Esophagus squamous epithelium (tissue), 5 donors: ENCODE results near the gene INAFM1. TPM values are rescaled to one million over a fixed set of nuclear protein-coding genes. Genes with fewer than 3 reads are reported as not detected.

ENCODE experiments used
- DNase-seq: peaks from one replicate; lab custom pipeline; 2025; lab: John Stamatoyannopoulos, UW
- H3K27ac ChIP-seq, 4 donors: fragments of 200-600 bp; sonication (generic); one replicate each; pipeline ENCODE4 v1.5.1; 2016 to 2019; ENCODE audit warnings: mild to moderate bottlenecking in 1 of 4
- H3K27me3 ChIP-seq, 4 donors: fragments of 200-600 bp; sonication (generic); 1 replicate in 3 of 4; 2 replicates in 1 of 4; pipeline versions ENCODE4 v1.5.1 to v1.6.0; 2017 to 2021; ENCODE audit warnings: antibody characterized with exemption in 1 of 4
- H3K36me3 ChIP-seq, 3 donors: fragments of 200-600 bp; sonication (generic); one replicate each; pipeline ENCODE4 v1.5.1; 2016 to 2019
- H3K4me1 ChIP-seq, 3 donors: fragments of 200-600 bp; sonication (generic); one replicate each; pipeline ENCODE4 v1.5.1; 2017 to 2019
- H3K4me3 ChIP-seq, 4 donors: fragments of 200-600 bp; sonication (generic); 1 replicate in 3 of 4; 2 replicates in 1 of 4; pipeline ENCODE4 v1.5.1; 2016 to 2019; ENCODE audit warnings: mild to moderate bottlenecking in 2 of 4, moderate library complexity in 1 of 4
- H3K9me3 ChIP-seq, 3 donors: fragments of 200-600 bp; sonication (generic); one replicate each; pipeline ENCODE4 v1.5.1; 2016 to 2019
- POLR2A ChIP-seq, 4 donors: fragments of 450-650 bp; IDR thresholded peaks; one replicate each; pipeline ENCODE4 v1.6.1; 2017; ENCODE audit warnings: antibody characterized with exemption in 4 of 4, mild to moderate bottlenecking in 4 of 4, moderate library complexity in 3 of 4
- WGBS, 2 donors: methylation state at CpG; one replicate each; pipeline ENCODE4 v1.1.5; 2018; 5-methylcytosine and 5-hydroxymethylcytosine counted together
- intact Hi-C: fragments of 100-400 bp; cut with DNase I; formaldehyde crosslinking; loops from one replicate; pipeline ENCODE4 v1.15.0; 2022
- total RNA-seq, 4 donors: library from RNA; depleted of rRNA; stranded (reverse); fragments of >200 nt; gene quantifications; one replicate each; pipeline ENCODE4 v1.1.0, GENCODE V29; 2016
- TF ChIP-seq, protein P1 (sequence below), 6 experiments: fragments of 450-650 bp in 4 of 6; fragments of 200-600 bp in 2 of 6; sonication (generic) in 2 of 6; IDR thresholded peaks; one replicate each; pipeline ENCODE4 v1.5.1; 2016 to 2019; ENCODE audit warnings: antibody characterized with exemption in 6 of 6, mild to moderate bottlenecking in 4 of 6, moderate library complexity in 4 of 6
- donor health status: DM: yes; HTN: yes; CAD: no.

The INAFM1 gene
- total RNA-seq, 4 donors from 2014 or later: 1.4 to 8.2 (median 3.5) TPM

DNA sequence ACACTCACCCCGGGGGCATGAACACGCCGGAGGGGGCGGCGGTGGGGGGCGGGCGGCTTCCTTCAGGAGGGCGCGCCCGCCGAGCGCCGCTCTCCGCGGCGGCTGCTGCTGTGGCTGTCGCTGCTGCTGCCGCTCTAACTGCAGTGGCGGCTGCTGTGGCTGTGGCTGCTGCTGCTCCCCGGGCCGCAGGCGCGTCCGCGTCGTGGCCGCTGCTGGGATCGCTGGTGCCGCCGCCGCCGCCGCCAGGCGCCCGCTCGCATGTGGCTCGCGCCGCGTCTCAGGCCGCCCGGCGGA, 43.8 kb upstream of the INAFM1 start, which contains the start of gene BBC3:
Gene BBC3, minus strand, starts transcription at position 279 of the 294 bp plus-strand sequence. CDS start 2,768 bp downstream, outside the sequence.
- TF ChIP-seq POLR2A (IDR thresholded peaks at IDR 0.05): peak in 2 of 4 donors; percentile 62 to 89
- TF ChIP-seq, protein P1, sequence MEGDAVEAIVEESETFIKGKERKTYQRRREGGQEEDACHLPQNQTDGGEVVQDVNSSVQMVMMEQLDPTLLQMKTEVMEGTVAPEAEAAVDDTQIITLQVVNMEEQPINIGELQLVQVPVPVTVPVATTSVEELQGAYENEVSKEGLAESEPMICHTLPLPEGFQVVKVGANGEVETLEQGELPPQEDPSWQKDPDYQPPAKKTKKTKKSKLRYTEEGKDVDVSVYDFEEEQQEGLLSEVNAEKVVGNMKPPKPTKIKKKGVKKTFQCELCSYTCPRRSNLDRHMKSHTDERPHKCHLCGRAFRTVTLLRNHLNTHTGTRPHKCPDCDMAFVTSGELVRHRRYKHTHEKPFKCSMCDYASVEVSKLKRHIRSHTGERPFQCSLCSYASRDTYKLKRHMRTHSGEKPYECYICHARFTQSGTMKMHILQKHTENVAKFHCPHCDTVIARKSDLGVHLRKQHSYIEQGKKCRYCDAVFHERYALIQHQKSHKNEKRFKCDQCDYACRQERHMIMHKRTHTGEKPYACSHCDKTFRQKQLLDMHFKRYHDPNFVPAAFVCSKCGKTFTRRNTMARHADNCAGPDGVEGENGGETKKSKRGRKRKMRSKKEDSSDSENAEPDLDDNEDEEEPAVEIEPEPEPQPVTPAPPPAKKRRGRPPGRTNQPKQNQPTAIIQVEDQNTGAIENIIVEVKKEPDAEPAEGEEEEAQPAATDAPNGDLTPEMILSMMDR (IDR thresholded peaks at IDR 0.05): no peak
- WGBS, 2 donors: 0% methylated on average over 1 of the region's 43 CpGs; no CpG with 5 or more reads in 1 of the 2 donors
- H3K4me3 ChIP-seq: peak within 1 kb of the TSS; percentile 77 to 99 (median 86)
- no peaks in the 10 kb centered on the region for H3K9me3 ChIP-seq
- peak within 1 kb of the TSS; percentile 94 to 100 (median 98) for H3K27ac ChIP-seq
- DNase-seq: no peak
- intact Hi-C loops: no loop called here
- no peaks in the 10 kb centered on the region for H3K36me3 ChIP-seq
- peaks cover 0 to 25% (median 0%) of the 10 kb centered on the region in 4 donors for H3K27me3 ChIP-seq
- peaks cover 39 to 71% (median 46%) of the 10 kb centered on the region in 3 donors for H3K4me1 ChIP-seq

DNA sequence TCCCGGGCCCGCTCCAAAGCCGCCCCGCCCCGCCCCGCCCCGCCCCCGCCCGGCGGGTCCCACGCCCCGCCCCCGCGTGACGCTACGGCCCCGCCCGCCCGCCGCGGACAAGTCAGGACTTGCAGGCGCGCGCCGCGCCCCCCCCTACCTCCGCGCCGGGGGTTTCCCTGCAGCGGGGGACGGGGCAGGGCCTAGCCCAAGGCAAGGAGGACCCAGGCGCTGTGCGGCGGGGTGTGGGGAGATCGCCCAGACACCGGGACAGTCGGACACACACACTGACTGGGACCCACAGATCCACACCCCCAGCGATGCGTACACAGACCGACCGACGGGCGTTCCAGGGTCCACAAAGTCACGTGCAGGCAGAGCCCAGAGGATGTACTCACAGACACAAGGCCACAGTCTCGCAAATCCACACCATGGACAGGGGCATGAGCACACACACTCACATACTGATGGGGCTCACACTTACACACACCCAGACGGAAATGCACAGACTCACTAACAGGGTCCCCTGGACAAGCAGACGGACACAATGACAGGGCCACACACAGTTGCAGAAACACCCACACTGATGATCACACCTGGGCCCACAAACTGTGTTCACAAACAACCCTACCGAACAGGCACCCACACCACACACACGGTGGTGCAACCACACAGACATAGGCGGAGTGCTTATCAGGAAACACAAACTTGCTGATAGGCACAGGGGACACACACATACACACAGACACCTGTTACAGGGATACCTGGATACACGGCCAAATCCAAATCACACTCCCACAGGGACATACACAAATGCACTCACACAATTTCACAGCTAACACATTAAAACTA, 43.2 kb upstream of the INAFM1 start:
- H3K27ac ChIP-seq: peak overlapping the region; percentile 82 to 100 (median 96)
- H3K4me3 ChIP-seq: peak overlapping the region; percentile 77 to 99 (median 86)
- H3K9me3 ChIP-seq: no peaks in the 10 kb centered on the region
- TF ChIP-seq, protein P1 (IDR thresholded peaks at IDR 0.05): no peak
- TF ChIP-seq POLR2A (IDR thresholded peaks at IDR 0.05): no peak
- 18 to 63% methylated on average over 2 to 5 of the region's 51 CpGs for WGBS, 2 donors
- peaks cover 36 to 65% (median 44%) of the 10 kb centered on the region in 3 donors for H3K4me1 ChIP-seq
- intact Hi-C loops: no loop called here
- DNase-seq: peak; percentile 51
- peaks cover 0 to 25% (median 0%) of the 10 kb centered on the region in 4 donors for H3K27me3 ChIP-seq
- H3K36me3 ChIP-seq: no peaks in the 10 kb centered on the region

GRCh38 chr19:47232422-47233211, 42.1 kb upstream of the INAFM1 start:
- WGBS, 2 donors: 22 to 30% methylated on average over 15 to 16 of the region's 16 CpGs
- intact Hi-C loops: no loop called here
- peaks cover 0 to 23% (median 0%) of the 10 kb centered on the region in 4 donors for H3K27me3 ChIP-seq
- DNase-seq: no peak
- no peaks in the 10 kb centered on the region for H3K36me3 ChIP-seq
- TF ChIP-seq POLR2A (IDR thresholded peaks at IDR 0.05): no peak
- H3K27ac ChIP-seq: peak overlapping the region; percentile 82 to 100 (median 96)
- no peaks in the 10 kb centered on the region for H3K9me3 ChIP-seq
- peak overlapping the region in 3 of 4 donors; percentile 4 to 99 (median 15) for H3K4me3 ChIP-seq
- peaks cover 24 to 54% (median 32%) of the 10 kb centered on the region in 3 donors for H3K4me1 ChIP-seq

DNA sequence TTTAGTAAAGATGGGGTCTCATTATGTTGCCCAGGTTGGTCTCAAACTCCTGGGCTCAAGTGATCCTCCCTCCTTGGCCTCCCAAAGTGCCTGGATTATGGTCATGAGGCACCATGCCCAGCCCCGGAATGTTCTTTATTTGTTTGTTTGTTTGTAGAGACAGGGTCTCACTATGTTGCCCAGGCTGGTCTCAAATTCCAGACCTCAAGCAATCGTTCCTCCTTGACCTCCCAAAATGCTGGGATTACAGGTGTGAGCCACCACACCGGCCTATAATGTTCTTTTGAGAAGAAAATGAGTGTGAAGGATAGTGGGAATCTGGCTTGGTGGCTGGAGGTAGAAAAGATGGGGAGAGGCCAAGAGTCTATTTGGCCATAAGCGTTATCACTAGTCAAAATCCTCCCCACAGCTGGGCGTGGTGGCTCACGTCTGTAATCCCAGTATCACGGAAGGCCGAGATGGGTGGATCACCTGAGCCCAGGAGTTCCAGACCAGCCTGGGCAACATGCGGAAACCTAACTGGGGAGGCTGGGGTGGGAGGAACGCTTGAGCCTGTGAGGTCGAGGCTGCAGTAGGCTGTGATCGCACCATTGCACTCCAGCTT, 38.5 kb upstream of the INAFM1 start:
- whole genome bisulfite sequencing, 2 donors: 74 to 82% methylated on average over 7 to 11 of the region's 12 CpGs
- H3K9me3 ChIP-seq: no peaks in the 10 kb centered on the region
- no peak for TF ChIP-seq POLR2A (IDR thresholded peaks at IDR 0.05)
- TF ChIP-seq, protein P1 (IDR thresholded peaks at IDR 0.05): no peak
- H3K4me3 ChIP-seq: no peak overlapping the region
- H3K27me3 ChIP-seq: peaks cover 0 to 23% (median 0%) of the 10 kb centered on the region in 4 donors
- no peak overlapping the region for H3K27ac ChIP-seq
- DNase-seq: no peak
- intact Hi-C loops: no loop called here
- no peaks in the 10 kb centered on the region for H3K36me3 ChIP-seq
- H3K4me1 ChIP-seq: peaks cover 29 to 44% (median 30%) of the 10 kb centered on the region in 3 donors

- H3K27me3 ChIP-seq: peaks cover 0 to 28% (median 0%) of the 10 kb centered on the region in 4 donors
- DNase-seq: no peak
- H3K4me3 ChIP-seq: peak overlapping the region; percentile 7 to 62 (median 30)
- H3K9me3 ChIP-seq: no peaks in the 10 kb centered on the region
- no peak for TF ChIP-seq POLR2A (IDR thresholded peaks at IDR 0.05)
- TF ChIP-seq, protein P1 (IDR thresholded peaks at IDR 0.05): no peak
- H3K4me1 ChIP-seq: peaks cover 29 to 46% (median 31%) of the 10 kb centered on the region in 3 donors
- H3K27ac ChIP-seq: peak overlapping the region in 2 of 4 donors; percentile 17 to 19
- H3K36me3 ChIP-seq: no peaks in the 10 kb centered on the region
- intact Hi-C loops: no loop called here
- WGBS, 2 donors: 21 to 22% methylated on average over 7 to 11 of the region's 16 CpGs
Measured at GRCh38 chr19:47239152-47239551, 35.5 kb upstream of the INAFM1 start.
